ENCODE measurements around the gene RALB. TPM values are rescaled to one million over a fixed set of nuclear protein-coding genes. Genes with fewer than 3 reads are reported as not detected.

The RALB gene
- polyA plus RNA-seq, 1 of the 3 experiments (the other 2 are of a cell fraction) = 37.2 TPM

GRCh38 chr2:120229341-120229740 is 23.3 kb upstream of the RALB start:
- Histone ChIP-seq H3K4me2 (no peak overlapping the region), H2AFZ (ENCODE audit: low read depth) (no peak overlapping the region), H3K79me2 (ENCODE audit: insufficient read depth) (no peaks in the 10 kb centered on the region), H3K9ac (no peak overlapping the region), H3K9me3 (no peaks in the 10 kb centered on the region), H4K20me1 (ENCODE audit: insufficient read depth) (no peaks in the 10 kb centered on the region), H3F3A (replicated peaks; ENCODE audit: insufficient read depth) (no peaks in the 10 kb centered on the region), H3K36me3 (replicated peaks in 1 of 2; ENCODE audit: control insufficient read depth in 1 of 2, insufficient read depth in 2 of 2, low read length in 1 of 2) (no peaks in the 10 kb centered on the region), H3K9me2 (no peaks in the 10 kb centered on the region), H3K4me3 (ENCODE audit: low read depth in 2 of 2, low read length in 1 of 2) (no peak overlapping the region), H3K27me3 (ENCODE audit: insufficient read depth) (no peaks in the 10 kb centered on the region), H3K27ac (ENCODE audit: low read depth in 2 of 2, low read length in 1 of 2) (no peak overlapping the region), H3K4me1 (ENCODE audit: control insufficient read depth in 1 of 2, insufficient read depth in 2 of 2, low read depth in 1 of 2, low read length in 1 of 2) (peaks cover 0 to 14% of the 10 kb centered on the region in 2 experiments; a peak in 1 of 4 replicates)
- POLR2A ChIA-PET = no interaction called here
- CTCF ChIA-PET = interaction anchor here (0.8 to 2.2 kb wide), 2 partner anchors 19 to 84 kb away, joined by 3 to 11 read pairs; no protein-coding TSS in a partner anchor
- WGBS (ENCODE audit: low lambda C conversion rate) = 91% methylated on average over 10 of the region's 10 CpGs
- DNase-seq = no peak
- TF ChIP-seq NRF1 (IDR thresholded peaks at IDR 0.05; ENCODE audit: low read depth, low read length) = no peak
- TF ChIP-seq TEAD4 (IDR thresholded peaks at IDR 0.05; ENCODE audit: borderline replicate concordance, insufficient read depth) = no peak
- no peak for TF ChIP-seq TAF1 (IDR thresholded peaks at IDR 0.05; ENCODE audit: borderline replicate concordance, low read depth, low read length)

GRCh38 chr2:120230515-120231471 is 21.9 kb upstream of the RALB start:
- TF ChIP-seq FOXM1 (IDR thresholded peaks at IDR 0.05; ENCODE audit: low read depth) = no peak
- TF ChIP-seq FOXJ3 (CRISPR knock-in tag; IDR thresholded peaks at IDR 0.05) = no peak
- no peak for TF ChIP-seq FOSL2 (IDR thresholded peaks at IDR 0.05; ENCODE audit: borderline replicate concordance, low read depth)
- Histone ChIP-seq H4K20me1 (ENCODE audit: insufficient read depth) (no peaks in the 10 kb centered on the region), H3F3A (replicated peaks; ENCODE audit: insufficient read depth) (no peaks in the 10 kb centered on the region), H3K4me1 (ENCODE audit: control insufficient read depth in 1 of 2, insufficient read depth in 2 of 2, low read depth in 1 of 2, low read length in 1 of 2) (peaks cover 0 to 11% of the 10 kb centered on the region in 2 experiments; a peak in 1 of 4 replicates), H3K27me3 (ENCODE audit: insufficient read depth) (no peaks in the 10 kb centered on the region), H3K4me2 (no peak overlapping the region), H2AFZ (ENCODE audit: low read depth) (no peak overlapping the region), H3K36me3 (replicated peaks in 1 of 2; ENCODE audit: control insufficient read depth in 1 of 2, insufficient read depth in 2 of 2, low read length in 1 of 2) (no peaks in the 10 kb centered on the region), H3K9me2 (no peaks in the 10 kb centered on the region), H3K79me2 (ENCODE audit: insufficient read depth) (no peaks in the 10 kb centered on the region), H3K4me3 (ENCODE audit: low read depth in 2 of 2, low read length in 1 of 2) (no peak overlapping the region), H3K9ac (no peak overlapping the region), H3K27ac (ENCODE audit: low read depth in 2 of 2, low read length in 1 of 2) (no peak overlapping the region), H3K9me3 (no peaks in the 10 kb centered on the region)
- POLR2A ChIA-PET = interaction anchor here (0.6 kb wide), 1 partner anchor 300 kb away, joined by 3 read pairs; no protein-coding TSS in a partner anchor
- WGBS (ENCODE audit: low lambda C conversion rate) = 83% methylated on average over 13 of the region's 17 CpGs
- no peak for DNase-seq
- CTCF ChIA-PET = interaction anchor here (0.6 kb wide), 1 partner anchor 123 kb away, joined by 3 read pairs; no protein-coding TSS in a partner anchor

GRCh38 chr2:120231564-120231973 is 21.1 kb upstream of the RALB start:
- H2AFZ ChIP-seq (ENCODE audit: low read depth) = no peak overlapping the region
- H3K27ac ChIP-seq (ENCODE audit: low read depth in 2 of 2, low read length in 1 of 2) = no peak overlapping the region
- H3K36me3 ChIP-seq (replicated peaks in 1 of 2; ENCODE audit: control insufficient read depth in 1 of 2, insufficient read depth in 2 of 2, low read length in 1 of 2) = no peaks in the 10 kb centered on the region
- no peaks in the 10 kb centered on the region for H4K20me1 ChIP-seq (ENCODE audit: insufficient read depth)
- no peak overlapping the region for H3K4me3 ChIP-seq (ENCODE audit: low read depth in 2 of 2, low read length in 1 of 2)
- H3F3A ChIP-seq (replicated peaks; ENCODE audit: insufficient read depth) = no peaks in the 10 kb centered on the region
- no peak overlapping the region for H3K9ac ChIP-seq
- H3K9me2 ChIP-seq = no peaks in the 10 kb centered on the region
- H3K27me3 ChIP-seq (ENCODE audit: insufficient read depth) = no peaks in the 10 kb centered on the region
- TF ChIP-seq NRF1 (IDR thresholded peaks at IDR 0.05; ENCODE audit: low read depth, low read length) = no peak
- TF ChIP-seq EP300 (IDR thresholded peaks at IDR 0.05; ENCODE audit: borderline replicate concordance in 1 of 2, low read depth in 1 of 2, low read length in 1 of 2) = no peak
- no peak for TF ChIP-seq JUND (IDR thresholded peaks at IDR 0.05)
- peaks cover 0 to 15% of the 10 kb centered on the region in 2 experiments; a peak in 1 of 4 replicates for H3K4me1 ChIP-seq (ENCODE audit: control insufficient read depth in 1 of 2, insufficient read depth in 2 of 2, low read depth in 1 of 2, low read length in 1 of 2)
- H3K9me3 ChIP-seq = no peaks in the 10 kb centered on the region
- 88% methylated on average over 3 of the region's 4 CpGs for WGBS (ENCODE audit: low lambda C conversion rate)
- DNase-seq = no peak
- no peak overlapping the region for H3K4me2 ChIP-seq
- POLR2A ChIA-PET = interaction anchor here (0.6 kb wide), 1 partner anchor 300 kb away, joined by 3 read pairs; no protein-coding TSS in a partner anchor
- CTCF ChIA-PET = interaction anchor here (0.6 kb wide), 1 partner anchor 122 kb away, joined by 3 read pairs; no protein-coding TSS in a partner anchor
- no peaks in the 10 kb centered on the region for H3K79me2 ChIP-seq (ENCODE audit: insufficient read depth)

All from SK-N-SH (cell line).